Mammary epithelial cell (primary cell): ENCODE results near the gene TBC1D8.

Source experiments
- EZH2 ChIP-seq: IDR thresholded peaks from 2 replicates; pipeline ENCODE4 v1.6.1; 2012; ENCODE audit warnings: low read length, inconsistent platforms, borderline replicate concordance
- TF ChIP-seq, protein P1 (sequence below), 2 donors: IDR thresholded peaks in 1 of 2; conservative IDR thresholded peaks in 1 of 2; 2 replicates each; pipeline ENCODE4 v1.5.1; 2011 to 2012; ENCODE audit warnings: inconsistent platforms in 2 of 2, low read length in 2 of 2, mild to moderate bottlenecking in 2 of 2, control low read depth in 1 of 2, low read depth in 1 of 2; ENCODE audit not compliant: insufficient read depth in 1 of 2; ENCODE audit errors: extremely low read depth in 1 of 2

DNA sequence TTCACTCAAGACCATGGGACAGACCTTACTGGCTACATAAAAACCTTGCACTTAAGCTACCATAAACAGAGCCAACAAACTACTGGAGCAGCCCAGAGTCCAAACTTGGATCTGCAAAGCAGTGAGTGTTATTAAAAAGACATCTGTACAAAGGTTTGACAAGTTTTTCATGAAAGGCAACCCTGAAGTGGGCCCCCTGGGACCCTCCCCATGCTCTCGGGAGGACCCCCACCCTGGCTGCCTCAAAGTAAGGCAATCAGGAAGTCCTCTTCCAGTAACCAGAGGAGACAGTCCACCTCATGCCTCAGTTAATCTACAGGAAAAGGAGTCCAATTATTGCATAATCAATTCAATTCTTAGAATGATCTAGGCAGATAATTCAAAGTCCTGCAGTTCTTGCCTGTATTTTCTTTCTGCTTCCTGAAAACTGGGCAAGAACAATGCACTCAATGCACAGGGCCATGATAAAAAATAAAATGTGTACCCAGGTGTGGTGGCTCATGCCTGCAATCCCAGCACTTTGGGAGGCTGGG lies 69.7 kb downstream of the TBC1D8 start:
- TF ChIP-seq, protein P1, sequence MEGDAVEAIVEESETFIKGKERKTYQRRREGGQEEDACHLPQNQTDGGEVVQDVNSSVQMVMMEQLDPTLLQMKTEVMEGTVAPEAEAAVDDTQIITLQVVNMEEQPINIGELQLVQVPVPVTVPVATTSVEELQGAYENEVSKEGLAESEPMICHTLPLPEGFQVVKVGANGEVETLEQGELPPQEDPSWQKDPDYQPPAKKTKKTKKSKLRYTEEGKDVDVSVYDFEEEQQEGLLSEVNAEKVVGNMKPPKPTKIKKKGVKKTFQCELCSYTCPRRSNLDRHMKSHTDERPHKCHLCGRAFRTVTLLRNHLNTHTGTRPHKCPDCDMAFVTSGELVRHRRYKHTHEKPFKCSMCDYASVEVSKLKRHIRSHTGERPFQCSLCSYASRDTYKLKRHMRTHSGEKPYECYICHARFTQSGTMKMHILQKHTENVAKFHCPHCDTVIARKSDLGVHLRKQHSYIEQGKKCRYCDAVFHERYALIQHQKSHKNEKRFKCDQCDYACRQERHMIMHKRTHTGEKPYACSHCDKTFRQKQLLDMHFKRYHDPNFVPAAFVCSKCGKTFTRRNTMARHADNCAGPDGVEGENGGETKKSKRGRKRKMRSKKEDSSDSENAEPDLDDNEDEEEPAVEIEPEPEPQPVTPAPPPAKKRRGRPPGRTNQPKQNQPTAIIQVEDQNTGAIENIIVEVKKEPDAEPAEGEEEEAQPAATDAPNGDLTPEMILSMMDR (conservative IDR thresholded peaks at IDR 0.05 in 1 of 2, IDR thresholded peaks at IDR 0.05 in 1 of 2; ENCODE audit: extremely low read depth in 1 of 2, insufficient read depth in 1 of 2, low read depth in 1 of 2, low read length in 2 of 2) = no peak
- no peak for TF ChIP-seq EZH2
